Amygdala (tissue), 56 donors: ENCODE measurements around the gene NADK2.

ENCODE experiments used
- DNase-seq, 56 donors: peaks; one replicate each; lab custom pipeline; 2025; lab: John Stamatoyannopoulos, UW

Gene NADK2

GRCh38 chr5:36250427-36250826, 8.7 kb upstream of the NADK2 start:
- DNase-seq = no peak

- no peak for DNase-seq
Measured at GRCh38 chr5:36246036-36246800, 4.5 kb upstream of the NADK2 start.

GRCh38 chr5:36244076-36244475, 2.4 kb upstream of the NADK2 start:
- DNase-seq = no peak

- DNase-seq = no peak
Measured at GRCh38 chr5:36243653-36244052, 1.9 kb upstream of the NADK2 start.

GRCh38 chr5:36242534-36243485, 1.1 kb upstream of the NADK2 start:
- peak in 9 of 56 donors; percentile 14 to 50 (median 30) for DNase-seq

- DNase-seq = peak in 52 of 56 donors; percentile 6 to 80 (median 53)
Measured at GRCh38 chr5:36240779-36241630, 720 bp downstream of the NADK2 start.

- DNase-seq = no peak
Measured at GRCh38 chr5:36239370-36240293, 2.1 kb downstream of the NADK2 start.

- no peak for DNase-seq
Measured at GRCh38 chr5:36238502-36239295, 3.0 kb downstream of the NADK2 start.

- no peak for DNase-seq
Measured at GRCh38 chr5:36237751-36238150, 4.0 kb downstream of the NADK2 start.

- DNase-seq = no peak
Measured at GRCh38 chr5:36236801-36237200, 4.9 kb downstream of the NADK2 start.

GRCh38 chr5:36232533-36232932, 9.2 kb downstream of the NADK2 start:
- DNase-seq = no peak

GRCh38 chr5:36230151-36230790, 11.5 kb downstream of the NADK2 start:
- no peak for DNase-seq

- no peak for DNase-seq
Measured at GRCh38 chr5:36228505-36228904, 13.2 kb downstream of the NADK2 start.

GRCh38 chr5:36227046-36227445, 14.7 kb downstream of the NADK2 start:
- no peak for DNase-seq

GRCh38 chr5:36222620-36223019, 19.1 kb downstream of the NADK2 start:
- no peak for DNase-seq

- no peak for DNase-seq
Measured at GRCh38 chr5:36217988-36218387, 23.7 kb downstream of the NADK2 start.

GRCh38 chr5:36217567-36217966, 24.2 kb downstream of the NADK2 start:
- no peak for DNase-seq

- no peak for DNase-seq
Measured at GRCh38 chr5:36215910-36216309, 25.8 kb downstream of the NADK2 start.
